ENCODE measurements around the gene CCDC38. TPM values are rescaled to one million over a fixed set of nuclear protein-coding genes. Genes with fewer than 3 reads are reported as not detected.

Gene CCDC38
- total RNA-seq, 4 donors from 2014 or later, result 0.17 TPM; not detected in 3

GRCh38 chr12:95963096-95963495, 20.7 kb upstream of the CCDC38 start:
- no peaks in the 10 kb centered on the region for H3K36me3 ChIP-seq
- no peaks in the 10 kb centered on the region for H3K9me3 ChIP-seq
- H3K4me1 ChIP-seq, result no peaks in the 10 kb centered on the region
- WGBS, result 96% methylated on average over 2 of the region's 2 CpGs
- TF ChIP-seq POLR2AphosphoS5 (IDR thresholded peaks at IDR 0.05) (no peak), EP300 (IDR thresholded peaks at IDR 0.05) (no peak), CTCF (IDR thresholded peaks at IDR 0.05) (no peak), POLR2A (IDR thresholded peaks at IDR 0.05; ENCODE audit: low read depth) (no peak)
- intact Hi-C loops (cut with DNase I), result no loop called here
- DNase-seq (ENCODE audit: extremely low spot score), result no peak
- no peak overlapping the region for H3K27ac ChIP-seq (replicated peaks in 1 of 4)
- no peaks in the 10 kb centered on the region for H3K27me3 ChIP-seq
- H3K4me3 ChIP-seq, result no peak overlapping the region

GRCh38 chr12:95962222-95962621, 19.8 kb upstream of the CCDC38 start:
- no peaks in the 10 kb centered on the region for H3K27me3 ChIP-seq
- no peak overlapping the region for H3K4me3 ChIP-seq
- no peaks in the 10 kb centered on the region for H3K4me1 ChIP-seq
- TF ChIP-seq EP300 (IDR thresholded peaks at IDR 0.05) (no peak), POLR2AphosphoS5 (IDR thresholded peaks at IDR 0.05) (no peak), CTCF (IDR thresholded peaks at IDR 0.05) (no peak), POLR2A (IDR thresholded peaks at IDR 0.05; ENCODE audit: low read depth) (no peak)
- intact Hi-C loops (cut with DNase I), result no loop called here
- WGBS, result 80% methylated on average over 7 of the region's 7 CpGs
- no peak overlapping the region for H3K27ac ChIP-seq (replicated peaks in 1 of 4)
- H3K9me3 ChIP-seq, result no peaks in the 10 kb centered on the region
- no peaks in the 10 kb centered on the region for H3K36me3 ChIP-seq
- no peak for DNase-seq (ENCODE audit: extremely low spot score)

- no peaks in the 10 kb centered on the region for H3K36me3 ChIP-seq
- 69% methylated on average over 5 of the region's 5 CpGs for WGBS
- intact Hi-C loops (cut with DNase I), result no loop called here
- no peak overlapping the region for H3K27ac ChIP-seq (replicated peaks in 1 of 4)
- no peak for TF ChIP-seq EP300 (IDR thresholded peaks at IDR 0.05)
- TF ChIP-seq CTCF (IDR thresholded peaks at IDR 0.05), result no peak
- no peak for TF ChIP-seq POLR2AphosphoS5 (IDR thresholded peaks at IDR 0.05)
- TF ChIP-seq POLR2A (IDR thresholded peaks at IDR 0.05; ENCODE audit: low read depth), result no peak
- DNase-seq (ENCODE audit: extremely low spot score), result no peak
- H3K4me3 ChIP-seq, result no peak overlapping the region
- no peaks in the 10 kb centered on the region for H3K27me3 ChIP-seq
- no peaks in the 10 kb centered on the region for H3K4me1 ChIP-seq
- H3K9me3 ChIP-seq, result no peaks in the 10 kb centered on the region
Measured at GRCh38 chr12:95960241-95960640, 17.8 kb upstream of the CCDC38 start.

GRCh38 chr12:95959107-95959506, 16.7 kb upstream of the CCDC38 start:
- Histone ChIP-seq H3K4me3 (no peak overlapping the region), H3K9me3 (no peaks in the 10 kb centered on the region), H3K27me3 (no peaks in the 10 kb centered on the region), H3K36me3 (no peaks in the 10 kb centered on the region), H3K4me1 (no peaks in the 10 kb centered on the region), H3K27ac (replicated peaks in 1 of 4) (no peak overlapping the region)
- no peak for TF ChIP-seq POLR2AphosphoS5 (IDR thresholded peaks at IDR 0.05)
- no peak for TF ChIP-seq POLR2A (IDR thresholded peaks at IDR 0.05; ENCODE audit: low read depth)
- no peak for TF ChIP-seq CTCF (IDR thresholded peaks at IDR 0.05)
- TF ChIP-seq EP300 (IDR thresholded peaks at IDR 0.05), result no peak
- DNase-seq (ENCODE audit: extremely low spot score), result no peak
- intact Hi-C loops (cut with DNase I), result no loop called here
- 63% methylated on average over 1 of the region's 1 CpG for WGBS

GRCh38 chr12:95956557-95957145, 14.2 kb upstream of the CCDC38 start:
- Histone ChIP-seq H3K4me3 (no peak overlapping the region), H3K27me3 (no peaks in the 10 kb centered on the region), H3K4me1 (no peaks in the 10 kb centered on the region), H3K36me3 (no peaks in the 10 kb centered on the region), H3K27ac (replicated peaks in 1 of 4) (no peak overlapping the region), H3K9me3 (no peaks in the 10 kb centered on the region)
- 74% methylated on average over 19 of the region's 27 CpGs for WGBS
- DNase-seq (ENCODE audit: extremely low spot score), result no peak
- intact Hi-C loops (cut with DNase I), result no loop called here
- TF ChIP-seq EP300 (IDR thresholded peaks at IDR 0.05) (no peak), CTCF (IDR thresholded peaks at IDR 0.05) (no peak), POLR2A (IDR thresholded peaks at IDR 0.05; ENCODE audit: low read depth) (no peak), POLR2AphosphoS5 (IDR thresholded peaks at IDR 0.05) (no peak)
